HG03571 (cell line): ENCODE measurements around the gene EPS8L2.

Experiments
- ATAC-seq: cut with Tn5 transposase; IDR thresholded peaks from one replicate; pipeline ENCODE4 v1.9.1; 2021; ENCODE audit not compliant: unreplicated experiment

The EPS8L2 gene

GRCh38 chr11:705646-706438 is at the start of gene EPS8L2:
Gene EPS8L2, plus strand, starts transcription at chr11:706231. Its CDS starts 3,177 bp downstream, at chr11:709408.
- no peak for ATAC-seq

GRCh38 chr11:656426-656825 is 49.6 kb upstream of the EPS8L2 start:
- ATAC-seq: no peak

GRCh38 chr11:656866-657265 is 49.2 kb upstream of the EPS8L2 start:
- no peak for ATAC-seq

- ATAC-seq: no peak
Measured at GRCh38 chr11:657691-658126, 48.3 kb upstream of the EPS8L2 start.

GRCh38 chr11:659532-660085 is 46.4 kb upstream of the EPS8L2 start:
- ATAC-seq: no peak

- no peak for ATAC-seq
Measured at GRCh38 chr11:660281-660680, 45.8 kb upstream of the EPS8L2 start.

GRCh38 chr11:660681-661444 is 45.2 kb upstream of the EPS8L2 start:
- no peak for ATAC-seq

- ATAC-seq: no peak
Measured at GRCh38 chr11:662689-663274, 43.2 kb upstream of the EPS8L2 start.

- ATAC-seq: no peak
Measured at GRCh38 chr11:665062-665703, 40.8 kb upstream of the EPS8L2 start.

- no peak for ATAC-seq
Measured at GRCh38 chr11:665704-666281, 40.2 kb upstream of the EPS8L2 start.

GRCh38 chr11:673866-674265 is 32.2 kb upstream of the EPS8L2 start:
- ATAC-seq: no peak

- no peak for ATAC-seq
Measured at GRCh38 chr11:674406-674805, 31.6 kb upstream of the EPS8L2 start.

- ATAC-seq: no peak
Measured at GRCh38 chr11:678297-678696, 27.7 kb upstream of the EPS8L2 start.

- ATAC-seq: no peak
Measured at GRCh38 chr11:679271-680207, 26.5 kb upstream of the EPS8L2 start.

- no peak for ATAC-seq
Measured at GRCh38 chr11:680476-680875, 25.6 kb upstream of the EPS8L2 start.

- ATAC-seq: no peak
Measured at GRCh38 chr11:680970-681369, 25.1 kb upstream of the EPS8L2 start.

- no peak for ATAC-seq
Measured at GRCh38 chr11:686451-687243, 19.4 kb upstream of the EPS8L2 start.

- no peak for ATAC-seq
Measured at GRCh38 chr11:687751-688150, 18.3 kb upstream of the EPS8L2 start.

- no peak for ATAC-seq
Measured at GRCh38 chr11:688681-689080, 17.4 kb upstream of the EPS8L2 start.
